K562 (cell line): ENCODE measurements around the gene MEAK7. TPM values are rescaled to one million over a fixed set of nuclear protein-coding genes. Genes with fewer than 3 reads are reported as not detected.

Experiments
- polyA plus RNA-seq, 8 experiments: library from polyadenylated mRNA; depleted of rRNA in 4 of 8; stranded (reverse) in 5 of 8; unstranded in 3 of 8; fragments of >200 nt; fragmentation: Nextera tagmentation in 2 of 8; fragmentation: Illumina TruSeq in 1 of 8; extraction: Ambion mirVana in 2 of 8; extraction: Trizol in 1 of 8; gene quantifications; 2 replicates each; pipeline versions ENCODE4 v1.2.1 to v1.2.3, GENCODE V29; 2011 to 2014; ENCODE audit warnings: inconsistent platforms in 1 of 8, missing spikeins in 1 of 8
- total RNA-seq, 7 experiments: library from RNA; depleted of rRNA in 6 of 7; stranded (reverse); fragments of >200 nt in 6 of 7; fragmentation: Illumina TruSeq in 2 of 7; extraction: Trizol in 2 of 7; gene quantifications; 2 replicates each; pipeline versions ENCODE4 v1.2.1 to v1.2.3, GENCODE V29; 2011 to 2021; ENCODE audit warnings: low replicate concordance in 1 of 7
- TF ChIP-seq, protein P1 (sequence below), 3 experiments: fragments of 200-800 bp in 1 of 3; fragments of 250-450 bp in 1 of 3; fragments of 450-650 bp in 1 of 3; sonication (Bioruptor Pico) in 1 of 3; sonication (Bioruptor generic) in 1 of 3; formaldehyde crosslinking in 1 of 3; IDR thresholded peaks; 2 replicates each; pipeline versions ENCODE4 v1.6.1 to v1.8.0; 2016 to 2022; ENCODE audit warnings: mild to moderate bottlenecking in 2 of 3, missing genetic modification characterization in 2 of 3, missing compliant biosample characterization in 1 of 3, moderate library complexity in 1 of 3
- TF ChIP-seq, protein P2 (sequence below): fragments of 450-650 bp; IDR thresholded peaks from 2 replicates; pipeline ENCODE4 v1.6.1; 2017; ENCODE audit warnings: antibody characterized with exemption, mild to moderate bottlenecking

MEAK7 gene
- total and polyA plus RNA-seq, 9 of the 15 experiments (the other 6 are each of a cell fraction or from before 2014, with no cell fraction given) = 1.4 to 14.5 (median 6.3) TPM

GRCh38 chr16:84541999-84542817, 37.7 kb upstream of the MEAK7 start (continued):
- TF ChIP-seq, protein P1, sequence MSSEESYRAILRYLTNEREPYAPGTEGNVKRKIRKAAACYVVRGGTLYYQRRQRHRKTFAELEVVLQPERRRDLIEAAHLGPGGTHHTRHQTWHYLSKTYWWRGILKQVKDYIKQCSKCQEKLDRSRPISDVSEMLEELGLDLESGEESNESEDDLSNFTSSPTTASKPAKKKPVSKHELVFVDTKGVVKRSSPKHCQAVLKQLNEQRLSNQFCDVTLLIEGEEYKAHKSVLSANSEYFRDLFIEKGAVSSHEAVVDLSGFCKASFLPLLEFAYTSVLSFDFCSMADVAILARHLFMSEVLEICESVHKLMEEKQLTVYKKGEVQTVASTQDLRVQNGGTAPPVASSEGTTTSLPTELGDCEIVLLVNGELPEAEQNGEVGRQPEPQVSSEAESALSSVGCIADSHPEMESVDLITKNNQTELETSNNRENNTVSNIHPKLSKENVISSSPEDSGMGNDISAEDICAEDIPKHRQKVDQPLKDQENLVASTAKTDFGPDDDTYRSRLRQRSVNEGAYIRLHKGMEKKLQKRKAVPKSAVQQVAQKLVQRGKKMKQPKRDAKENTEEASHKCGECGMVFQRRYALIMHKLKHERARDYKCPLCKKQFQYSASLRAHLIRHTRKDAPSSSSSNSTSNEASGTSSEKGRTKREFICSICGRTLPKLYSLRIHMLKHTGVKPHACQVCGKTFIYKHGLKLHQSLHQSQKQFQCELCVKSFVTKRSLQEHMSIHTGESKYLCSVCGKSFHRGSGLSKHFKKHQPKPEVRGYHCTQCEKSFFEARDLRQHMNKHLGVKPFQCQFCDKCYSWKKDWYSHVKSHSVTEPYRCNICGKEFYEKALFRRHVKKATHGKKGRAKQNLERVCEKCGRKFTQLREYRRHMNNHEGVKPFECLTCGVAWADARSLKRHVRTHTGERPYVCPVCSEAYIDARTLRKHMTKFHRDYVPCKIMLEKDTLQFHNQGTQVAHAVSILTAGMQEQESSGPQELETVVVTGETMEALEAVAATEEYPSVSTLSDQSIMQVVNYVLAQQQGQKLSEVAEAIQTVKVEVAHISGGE (CRISPR knock-in tag; IDR thresholded peaks at IDR 0.05) = no peak
- TF ChIP-seq, protein P2, sequence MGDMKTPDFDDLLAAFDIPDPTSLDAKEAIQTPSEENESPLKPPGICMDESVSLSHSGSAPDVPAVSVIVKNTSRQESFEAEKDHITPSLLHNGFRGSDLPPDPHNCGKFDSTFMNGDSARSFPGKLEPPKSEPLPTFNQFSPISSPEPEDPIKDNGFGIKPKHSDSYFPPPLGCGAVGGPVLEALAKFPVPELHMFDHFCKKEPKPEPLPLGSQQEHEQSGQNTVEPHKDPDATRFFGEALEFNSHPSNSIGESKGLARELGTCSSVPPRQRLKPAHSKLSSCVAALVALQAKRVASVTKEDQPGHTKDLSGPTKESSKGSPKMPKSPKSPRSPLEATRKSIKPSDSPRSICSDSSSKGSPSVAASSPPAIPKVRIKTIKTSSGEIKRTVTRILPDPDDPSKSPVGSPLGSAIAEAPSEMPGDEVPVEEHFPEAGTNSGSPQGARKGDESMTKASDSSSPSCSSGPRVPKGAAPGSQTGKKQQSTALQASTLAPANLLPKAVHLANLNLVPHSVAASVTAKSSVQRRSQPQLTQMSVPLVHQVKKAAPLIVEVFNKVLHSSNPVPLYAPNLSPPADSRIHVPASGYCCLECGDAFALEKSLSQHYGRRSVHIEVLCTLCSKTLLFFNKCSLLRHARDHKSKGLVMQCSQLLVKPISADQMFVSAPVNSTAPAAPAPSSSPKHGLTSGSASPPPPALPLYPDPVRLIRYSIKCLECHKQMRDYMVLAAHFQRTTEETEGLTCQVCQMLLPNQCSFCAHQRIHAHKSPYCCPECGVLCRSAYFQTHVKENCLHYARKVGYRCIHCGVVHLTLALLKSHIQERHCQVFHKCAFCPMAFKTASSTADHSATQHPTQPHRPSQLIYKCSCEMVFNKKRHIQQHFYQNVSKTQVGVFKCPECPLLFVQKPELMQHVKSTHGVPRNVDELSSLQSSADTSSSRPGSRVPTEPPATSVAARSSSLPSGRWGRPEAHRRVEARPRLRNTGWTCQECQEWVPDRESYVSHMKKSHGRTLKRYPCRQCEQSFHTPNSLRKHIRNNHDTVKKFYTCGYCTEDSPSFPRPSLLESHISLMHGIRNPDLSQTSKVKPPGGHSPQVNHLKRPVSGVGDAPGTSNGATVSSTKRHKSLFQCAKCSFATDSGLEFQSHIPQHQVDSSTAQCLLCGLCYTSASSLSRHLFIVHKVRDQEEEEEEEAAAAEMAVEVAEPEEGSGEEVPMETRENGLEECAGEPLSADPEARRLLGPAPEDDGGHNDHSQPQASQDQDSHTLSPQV = peak; percentile 26; the same call in 1 of the 2 replicates
